EL (cell line): ENCODE results near the gene SEPTIN10.
"Not testable (repeated sequence)": the region's sequence is repeated elsewhere in the genome, so short reads cannot be mapped to it uniquely, and the experiment has no call there.

Experiments used
- DNase-seq: peaks from one replicate; pipeline ENCODE4 v3.0.0-alpha.2; 2016

The SEPTIN10 gene

GRCh38 chr2:109538546-109538945 is 75.2 kb downstream of the SEPTIN10 start:
- DNase-seq = no peak

- DNase-seq = no peak
These were observed 76.1 kb downstream of the SEPTIN10 start for GRCh38 chr2:109537565-109538222.

GRCh38 chr2:109536556-109536955 is 77.2 kb downstream of the SEPTIN10 start:
- not testable (repeated sequence) for DNase-seq

GRCh38 chr2:109535217-109535946 is 78.4 kb downstream of the SEPTIN10 start:
- DNase-seq = peak; percentile 23

- DNase-seq = no peak
These were observed 79.9 kb downstream of the SEPTIN10 start for GRCh38 chr2:109533823-109534222.

GRCh38 chr2:109532728-109533076 is 81.1 kb downstream of the SEPTIN10 start:
- DNase-seq = no peak

- no peak for DNase-seq
These were observed 81.7 kb downstream of the SEPTIN10 start for GRCh38 chr2:109531896-109532727.

- no peak for DNase-seq
These were observed 82.5 kb downstream of the SEPTIN10 start for GRCh38 chr2:109531221-109531620.

GRCh38 chr2:109530712-109531111 is 83.1 kb downstream of the SEPTIN10 start:
- no peak for DNase-seq

GRCh38 chr2:109529532-109530449 is 84.0 kb downstream of the SEPTIN10 start:
- no peak for DNase-seq

- DNase-seq = no peak
These were observed 84.8 kb downstream of the SEPTIN10 start for GRCh38 chr2:109528811-109529501.

GRCh38 chr2:109527846-109528705 is 85.7 kb downstream of the SEPTIN10 start:
- no peak for DNase-seq

GRCh38 chr2:109527079-109527478 is 86.7 kb downstream of the SEPTIN10 start:
- no peak for DNase-seq

GRCh38 chr2:109526442-109526970 is 87.3 kb downstream of the SEPTIN10 start:
- DNase-seq = no peak

GRCh38 chr2:109525836-109526235 is 87.9 kb downstream of the SEPTIN10 start:
- no peak for DNase-seq

GRCh38 chr2:109523536-109524361 is 90.0 kb downstream of the SEPTIN10 start:
- DNase-seq = no peak

- no peak for DNase-seq
These were observed 90.6 kb downstream of the SEPTIN10 start for GRCh38 chr2:109523121-109523520.

- DNase-seq = no peak
These were observed 91.7 kb downstream of the SEPTIN10 start for GRCh38 chr2:109522063-109522374.

GRCh38 chr2:109521233-109522062 is 92.3 kb downstream of the SEPTIN10 start:
- DNase-seq = no peak
